K562 (cell line): ENCODE measurements around the gene SRRM5. TPM values are rescaled to one million over a fixed set of nuclear protein-coding genes. Genes with fewer than 3 reads are reported as not detected.

ENCODE experiments used
- ATAC-seq: fragments of 200-7000 bp; cut with Tn5 transposase; 3 replicates; pipeline ENCODE4 v1.9.1; 2020; ENCODE audit warnings: moderate library complexity
- Bru-seq: library from RNA; stranded (reverse); fragments of 400-500 nt; gene quantifications from one replicate; lab custom pipeline; 2021; lab: Mats Ljungman, UMichigan
- BruChase-seq, 2 experiments: library from RNA; stranded (reverse); fragments of 400-500 nt; gene quantifications; one replicate each; lab custom pipeline; 2021; lab: Mats Ljungman, UMichigan
- BruUV-seq: library from RNA; stranded (reverse); fragments of 400-500 nt; replicated peaks from 2 replicates; lab custom pipeline; 2021; lab: Mats Ljungman, UMichigan
- CTCF ChIA-PET: fragments of 300-600 bp; formaldehyde crosslinking; extraction: SDS; loops from one replicate; lab custom pipeline; 2021; ENCODE audit warnings: low intra/inter-chr PET ratio; lab: Yijun Ruan, JAX
- POLR2A ChIA-PET: fragments of 300-600, 350-650 bp; sonication (Branson Sonifier 250); formaldehyde crosslinking; extraction: SDS; loops from one replicate; lab custom pipeline; 2021; ENCODE audit warnings: antibody characterized with exemption, inconsistent platforms; lab: Yijun Ruan, JAX
- DNase-seq, 4 experiments: peaks; one replicate each; pipeline versions ENCODE4 v3.0.0 to v3.0.0-alpha.2; 2011 to 2018; ENCODE audit warnings: low spot score in 3 of 4, mixed read lengths in 3 of 4; ENCODE audit errors: extremely low read depth in 1 of 4
- FAIRE-seq: peaks from 2 replicates; lab custom pipeline; 2011; peaks lifted over from hg19 to GRCh38; lab: Jason Lieb, UNC
- H2AFZ ChIP-seq: 2 replicates; pipeline ENCODE4 v1.6.0; 2011; ENCODE audit warnings: low read depth, low read length, control low read depth, inconsistent platforms
- H3K27ac ChIP-seq: fragments of 200-600 bp; 3 replicates; pipeline ENCODE4 v1.8.0; 2011; ENCODE audit warnings: low read depth, mild to moderate bottlenecking, control low read depth, inconsistent platforms, low read length, moderate library complexity, mixed read lengths; ENCODE audit errors: extremely low read depth
- H3K27me3 ChIP-seq, 2 experiments: fragments of 300-600 bp in 1 of 2; 2 replicates in 1 of 2; 3 replicates in 1 of 2; pipeline versions ENCODE4 v1.6.0 to v1.8.0; 2011; ENCODE audit warnings: inconsistent platforms in 2 of 2, low read length in 2 of 2, mild to moderate bottlenecking in 1 of 2, mixed read lengths in 1 of 2, moderate library complexity in 1 of 2; ENCODE audit not compliant: control insufficient read depth in 2 of 2, insufficient read depth in 2 of 2
- H3K36me3 ChIP-seq: fragments of 300-600 bp; 3 replicates; pipeline ENCODE4 v1.8.0; 2011; ENCODE audit warnings: mild to moderate bottlenecking, low read length, inconsistent platforms; ENCODE audit not compliant: control insufficient read depth, insufficient read depth
- H3K4me1 ChIP-seq, 2 experiments: fragments of 200-600 bp in 1 of 2; replicated peaks in 1 of 2; 2 replicates in 1 of 2; 3 replicates in 1 of 2; pipeline versions ENCODE4 v1.5.1 to v1.8.0; 2011; ENCODE audit warnings: inconsistent platforms in 2 of 2, low read length in 2 of 2, mild to moderate bottlenecking in 1 of 2, mixed read lengths in 1 of 2, moderate library complexity in 1 of 2; ENCODE audit not compliant: control insufficient read depth in 2 of 2, insufficient read depth in 2 of 2
- H3K4me2 ChIP-seq: 2 replicates; pipeline ENCODE4 v1.6.1; 2011; ENCODE audit warnings: low read length, control low read depth, inconsistent platforms, mixed read lengths; ENCODE audit not compliant: insufficient read depth
- H3K4me3 ChIP-seq: fragments of 200-600 bp; sonication (generic), shearing (Covaris generic); 2 replicates; pipeline ENCODE4 v1.5.1; 2016; ENCODE audit warnings: control low read depth, inconsistent platforms
- H3K79me2 ChIP-seq: fragments of 200-600 bp; 3 replicates; pipeline ENCODE4 v1.8.0; 2011; ENCODE audit warnings: low read length, inconsistent platforms; ENCODE audit not compliant: control insufficient read depth, insufficient read depth
- H3K9ac ChIP-seq, 2 experiments: 2 replicates each; pipeline versions ENCODE4 v1.6.0 to v1.6.1; 2011; ENCODE audit warnings: low read depth in 2 of 2, low read length in 2 of 2, control low read depth in 1 of 2, inconsistent platforms in 1 of 2, mild to moderate bottlenecking in 1 of 2, mixed read lengths in 1 of 2; ENCODE audit not compliant: insufficient read depth in 1 of 2
- H3K9me1 ChIP-seq: one replicate; pipeline ENCODE4 v1.6.0; 2011; ENCODE audit warnings: inconsistent platforms, mild to moderate bottlenecking, low read length, moderate library complexity; ENCODE audit not compliant: control insufficient read depth, insufficient read depth
- H3K9me3 ChIP-seq: replicated peaks from 2 replicates; pipeline ENCODE4 v1.5.1; 2011; ENCODE audit warnings: low read depth, low read length, inconsistent platforms; ENCODE audit not compliant: control insufficient read depth, insufficient read depth
- H4K20me1 ChIP-seq: replicated peaks from 2 replicates; pipeline ENCODE4 v1.6.1; 2011; ENCODE audit warnings: low read length, inconsistent platforms, mixed read lengths; ENCODE audit not compliant: control insufficient read depth, insufficient read depth
- HNRNPL ChIP-seq: fragments of 200-400 bp; formaldehyde crosslinking; IDR thresholded peaks from 2 replicates; pipeline ENCODE4 v1.6.1; 2017; ENCODE audit warnings: low read depth, mild to moderate bottlenecking, low read length
- MLLT1 ChIP-seq, 2 experiments: fragments of 450-650 bp; IDR thresholded peaks; 2 replicates each; pipeline ENCODE4 v1.6.1; 2016
- MYNN ChIP-seq, 2 experiments: sonication (generic); formaldehyde crosslinking in 1 of 2; IDR thresholded peaks; 2 replicates each; pipeline versions ENCODE4 v1.5.0 to v1.6.1; 2016 to 2020; ENCODE audit warnings: antibody characterized with exemption in 1 of 2, missing genetic modification reagents in 1 of 2
- NCOA4 ChIP-seq: fragments of 450-650 bp; IDR thresholded peaks from 2 replicates; pipeline ENCODE4 v1.6.1; 2018; ENCODE audit warnings: mild to moderate bottlenecking; ENCODE audit not compliant: partially characterized antibody
- RBM34 ChIP-seq: fragments of 200-400 bp; formaldehyde crosslinking; IDR thresholded peaks from 2 replicates; pipeline ENCODE4 v1.6.1; 2018; ENCODE audit warnings: low read length, borderline replicate concordance; ENCODE audit not compliant: insufficient read depth
- ZNF280B ChIP-seq: fragments of 250-450 bp; sonication (Bioruptor Pico); IDR thresholded peaks from 2 replicates; pipeline ENCODE4 v1.5.1; 2021; ENCODE audit warnings: mild to moderate bottlenecking
- ZNF639 ChIP-seq, 2 experiments: fragments of 200-800 bp in 1 of 2; sonication (Bioruptor generic) in 1 of 2; sonication (generic) in 1 of 2; formaldehyde crosslinking in 1 of 2; IDR thresholded peaks in 1 of 2; conservative IDR thresholded peaks in 1 of 2; 2 replicates each; pipeline versions ENCODE4 v1.5.0 to v1.6.1; 2016 to 2020; ENCODE audit warnings: missing compliant biosample characterization in 1 of 2, missing genetic modification characterization in 1 of 2, missing genetic modification reagents in 1 of 2
- ZNF780A ChIP-seq: fragments of 250-450 bp; sonication (Bioruptor Pico); IDR thresholded peaks from 2 replicates; pipeline ENCODE4 v1.5.0; 2021; ENCODE audit warnings: mild to moderate bottlenecking
- WGBS: fragments of 100-300 bp; shearing (Covaris generic); methylation state at CpG from one replicate; pipeline ENCODE4 v1.1.6; 2016; ENCODE audit warnings: low coverage, mixed read lengths; ENCODE audit not compliant: insufficient coverage; ENCODE audit errors: missing lambda C conversion rate; 5-methylcytosine and 5-hydroxymethylcytosine counted together
- in situ Hi-C: fragments of 300-500 bp; cut with MboI; formaldehyde crosslinking; loops from 4 replicates; pipeline ENCODE4 v1.15.0; 2018; ENCODE audit warnings: inconsistent platforms, mixed read lengths
- intact Hi-C: fragments of 100-400 bp; cut with micrococcal nuclease; formaldehyde crosslinking; loops from 2 replicates; pipeline ENCODE4 v1.14.2; 2022
- long read RNA-seq, 3 experiments: library from polyadenylated mRNA in 2 of 3; library from RNA in 1 of 3; unstranded in 2 of 3; stranded (forward) in 1 of 3; transcript quantifications; one replicate each; pipeline ENCODE4 v2.0.0, GENCODE V29; 2019 to 2022
- polyA minus RNA-seq, 3 experiments: library from RNA; depleted of rRNA, polyadenylated mRNA; stranded (reverse); fragments of >200 nt; gene quantifications; 2 replicates each; pipeline ENCODE4 v1.2.3, GENCODE V29; 2011
- polyA plus RNA-seq, 8 experiments: library from polyadenylated mRNA; depleted of rRNA in 4 of 8; stranded (reverse) in 5 of 8; unstranded in 3 of 8; fragments of >200 nt; fragmentation: Nextera tagmentation in 2 of 8; fragmentation: Illumina TruSeq in 1 of 8; extraction: Ambion mirVana in 2 of 8; extraction: Trizol in 1 of 8; gene quantifications; 2 replicates each; pipeline versions ENCODE4 v1.2.1 to v1.2.3, GENCODE V29; 2011 to 2014; ENCODE audit warnings: inconsistent platforms in 1 of 8, missing spikeins in 1 of 8
- total RNA-seq, 7 experiments: library from RNA; depleted of rRNA in 6 of 7; stranded (reverse); fragments of >200 nt in 6 of 7; fragmentation: Illumina TruSeq in 2 of 7; extraction: Trizol in 2 of 7; gene quantifications; 2 replicates each; pipeline versions ENCODE4 v1.2.1 to v1.2.3, GENCODE V29; 2011 to 2021; ENCODE audit warnings: low replicate concordance in 1 of 7

The SRRM5 gene
- 1.0 and 1.2 TPM in 2 replicates for total RNA-seq (2011; cell fraction: chromatin; rRNA removed; ENCODE audit: low replicate concordance)
- total RNA-seq (2011; cell fraction: nucleolus; rRNA removed) = 0.33 TPM in 1 of 2 replicates, not detected in the other
- total RNA-seq (2011; cell fraction: nucleoplasm; rRNA removed) = 0.23 and 0.29 TPM in 2 replicates
- total RNA-seq (2014; rRNA removed) (0.08 and 0.09 TPM in 2 replicates), total RNA-seq (2014; rRNA removed; fragmentation: Illumina TruSeq; extraction: Trizol) (0.13 and 0.25 TPM in 2 replicates), total RNA-seq (2015; rRNA removed; fragmentation: Illumina TruSeq; extraction: Trizol) (0.08 and 0.18 TPM in 2 replicates), total RNA-seq (2021) (0.11 and 0.18 TPM in 2 replicates), polyA plus RNA-seq (2011; rRNA removed) (0.10 and 0.18 TPM in 2 replicates), polyA plus RNA-seq (2014; fragmentation: Illumina TruSeq; extraction: Trizol) (0.43 and 0.45 TPM in 2 replicates), polyA plus RNA-seq (2014; fragmentation: Nextera tagmentation; extraction: Ambion mirVana) (not detected), polyA plus RNA-seq (2014; rRNA removed) (0.25 and 0.36 TPM in 2 replicates), polyA minus RNA-seq (2011; rRNA and poly(A)+ RNA removed) (0.12 TPM in 1 of 2 replicates, not detected in the other), Bru-seq, nascent RNA (percentile 52 among the genes with signal in this experiment), BruChase-seq, experiment 1, labeled RNA remaining after a 2-hour chase (percentile 62 among the genes with signal in this experiment), BruChase-seq, experiment 2, labeled RNA remaining after a 6-hour chase (percentile 63 among the genes with signal in this experiment)
- 0.01 and 0.03 TPM in 2 replicates for polyA plus RNA-seq (2011; cell fraction: cytosol; rRNA removed)
- polyA plus RNA-seq (2011; cell fraction: nucleus; rRNA removed) = 0.29 and 0.67 TPM in 2 replicates
- 0.26 and 0.37 TPM in 2 replicates for polyA plus RNA-seq (2012)
- not detected in 2 replicates for polyA minus RNA-seq (2011; cell fraction: cytosol; rRNA and poly(A)+ RNA removed)
- polyA minus RNA-seq (2011; cell fraction: nucleus; rRNA and poly(A)+ RNA removed) = 0.22 TPM in 1 of 2 replicates, not detected in the other
- long read RNA-seq, experiment 1, partial matches to known transcripts = 0 of 2 reads
- long read RNA-seq, experiment 1, other reads (novel, unspliced or antisense) = 2 of 2 reads
- long read RNA-seq, experiment 2, partial matches to known transcripts = 0 of 3 reads
- long read RNA-seq, experiment 2, other reads (novel, unspliced or antisense) = 3 of 3 reads
- long read RNA-seq, experiment 3 = 0 reads

GRCh38 chr19:43611788-43612187, at the start of gene SRRM5:
Gene SRRM5 (plus strand): TSS chr19:43612088. CDS start chr19:43612122, 34 bp downstream.
- no peaks in the 10 kb centered on the region for H4K20me1 ChIP-seq
- in situ Hi-C loops = no loop called here
- H2AFZ ChIP-seq = no peak within 1 kb of the TSS
- intact Hi-C loops = no loop called here
- ATAC-seq (no peak), DNase-seq (no peak), FAIRE-seq (no peak)
- no peaks in the 10 kb centered on the region for H3K9me3 ChIP-seq
- POLR2A ChIA-PET = interaction anchor here (8.7 kb wide), 1 partner anchor 15 kb away, joined by 60 read pairs; the partner anchor contains the start of genes IRGQ and ZNF576
- WGBS = 96% methylated on average over 3 of the region's 3 CpGs
- peaks cover 47% of the 10 kb centered on the region; the same call in 2 of the 3 replicates for H3K36me3 ChIP-seq
- H3K4me3 ChIP-seq = no peak within 1 kb of the TSS
- H3K79me2 ChIP-seq = peaks cover 24% of the 10 kb centered on the region
- peaks cover 27 to 41% of the 10 kb centered on the region in 2 experiments for H3K4me1 ChIP-seq
- no peaks in the 10 kb centered on the region for H3K27me3 ChIP-seq
- H3K9me1 ChIP-seq = peaks cover 6% of the 10 kb centered on the region
- CTCF ChIA-PET = no interaction called here
- peak within 1 kb of the TSS in 1 of 2 experiments; percentile 84; a peak in 2 of 4 replicates for H3K9ac ChIP-seq
- peak within 1 kb of the TSS; percentile 58; the same call in 2 of the 3 replicates for H3K27ac ChIP-seq
- BruUV-seq = no TSS peak
- H3K4me2 ChIP-seq = no peak within 1 kb of the TSS
- no peak for TF ChIP-seq MYNN (IDR thresholded peaks at IDR 0.05)
- no peak for TF ChIP-seq MYNN (CRISPR knock-in tag; IDR thresholded peaks at IDR 0.05)
- TF ChIP-seq HNRNPL = no peak
- TF ChIP-seq ZNF280B (CRISPR knock-in tag) = no peak
- TF ChIP-seq ZNF639 (CRISPR knock-in tag; conservative IDR thresholded peaks at IDR 0.05 in 1 of 2, IDR thresholded peaks at IDR 0.05 in 1 of 2) = no peak
- TF ChIP-seq RBM34 = no peak
- no peak for TF ChIP-seq ZNF780A (CRISPR knock-in tag)
- no peak for TF ChIP-seq MLLT1 (IDR thresholded peaks at IDR 0.05)
- TF ChIP-seq NCOA4 = no peak
